IMR-90 (cell line): Measurements from ENCODE around the gene FGF12. TPM values are rescaled to one million over a fixed set of nuclear protein-coding genes. Genes with fewer than 3 reads are reported as not detected.

ENCODE experiments used
- ATAC-seq: fragments of 200-7000 bp; cut with Tn5 transposase; 2 replicates; pipeline ENCODE4 v1.9.1; 2020; ENCODE audit warnings: low read depth, mild to moderate bottlenecking, moderate library complexity
- BruUV-seq: library from RNA; stranded (reverse); fragments of 400-500 nt; replicated peaks from 2 replicates; lab custom pipeline; 2021; lab: Mats Ljungman, UMichigan
- CTCF ChIA-PET: fragments of 300-600 bp; formaldehyde crosslinking; extraction: SDS; loops from one replicate; lab custom pipeline; 2021; ENCODE audit warnings: antibody characterized with exemption; lab: Yijun Ruan, JAX
- POLR2A ChIA-PET: fragments of 300-600 bp; sonication (Branson Sonifier 250); formaldehyde crosslinking; loops from one replicate; lab custom pipeline; 2022; ENCODE audit warnings: antibody characterized with exemption; ENCODE audit not compliant: unreplicated experiment; lab: Charles Lee
- DNase-seq: peaks from one replicate; pipeline ENCODE4 v3.0.0; 2013
- H2AFZ ChIP-seq: replicated peaks from 2 replicates; pipeline ENCODE3; 2013; ENCODE audit warnings: low read length, mild to moderate bottlenecking; ENCODE audit not compliant: poor library complexity
- H2AK5ac ChIP-seq: 2 replicates; pipeline ENCODE4 v1.6.1; 2013; ENCODE audit warnings: low read depth, low read length, inconsistent platforms
- H2AK9ac ChIP-seq: replicated peaks from 2 replicates; pipeline ENCODE3; 2013; ENCODE audit warnings: mild to moderate bottlenecking, low read depth, low read length, moderate library complexity; ENCODE audit not compliant: poor library complexity
- H2BK120ac ChIP-seq: 2 replicates; pipeline ENCODE4 v1.6.1; 2013; ENCODE audit warnings: low read depth, low read length, inconsistent platforms
- H2BK15ac ChIP-seq: 3 replicates; pipeline ENCODE4 v1.6.1; 2013; ENCODE audit warnings: low read depth, low read length, inconsistent platforms
- H2BK20ac ChIP-seq: 2 replicates; pipeline ENCODE4 v1.6.1; 2013; ENCODE audit warnings: low read depth, mild to moderate bottlenecking, inconsistent platforms, low read length, moderate library complexity
- H2BK5ac ChIP-seq: 2 replicates; pipeline ENCODE4 v1.6.1; 2013; ENCODE audit warnings: mild to moderate bottlenecking, low read depth, low read length, inconsistent platforms; ENCODE audit not compliant: poor library complexity, severe bottlenecking
- H3K14ac ChIP-seq: replicated peaks from 2 replicates; pipeline ENCODE4 v1.6.1; 2013; ENCODE audit warnings: low read depth, low read length, inconsistent platforms
- H3K18ac ChIP-seq: 2 replicates; pipeline ENCODE4 v1.6.1; 2013; ENCODE audit warnings: low read depth, low read length, control low read depth
- H3K23ac ChIP-seq: 2 replicates; pipeline ENCODE4 v1.6.1; 2013; ENCODE audit warnings: low read depth, low read length, inconsistent platforms
- H3K27ac ChIP-seq: 2 replicates; pipeline ENCODE4 v1.5.1; 2013; ENCODE audit warnings: mild to moderate bottlenecking, control low read depth, low read length; ENCODE audit not compliant: insufficient read depth
- H3K27me3 ChIP-seq: 2 replicates; pipeline ENCODE4 v1.6.1; 2013; ENCODE audit warnings: low read length; ENCODE audit not compliant: control insufficient read depth, insufficient read depth
- H3K36me3 ChIP-seq: 2 replicates; pipeline ENCODE4 v1.6.1; 2013; ENCODE audit warnings: low read length, mixed read lengths; ENCODE audit not compliant: control insufficient read depth, insufficient read depth
- H3K4ac ChIP-seq: 2 replicates; pipeline ENCODE4 v1.6.1; 2013; ENCODE audit warnings: low read depth, low read length, inconsistent platforms
- H3K4me1 ChIP-seq: 2 replicates; pipeline ENCODE4 v1.6.1; 2013; ENCODE audit warnings: low read length, mixed read lengths; ENCODE audit not compliant: control insufficient read depth, insufficient read depth
- H3K4me2 ChIP-seq: 2 replicates; pipeline ENCODE4 v1.6.1; 2013; ENCODE audit warnings: low read depth, mild to moderate bottlenecking, control low read depth, low read length, moderate library complexity
- H3K4me3 ChIP-seq: 2 replicates; pipeline ENCODE4 v1.5.1; 2013; ENCODE audit warnings: low read depth, mild to moderate bottlenecking, control low read depth, low read length, moderate library complexity; ENCODE audit not compliant: insufficient read depth
- H3K56ac ChIP-seq: 2 replicates; pipeline ENCODE4 v1.6.1; 2013; ENCODE audit warnings: low read length, inconsistent platforms; ENCODE audit not compliant: insufficient read depth; ENCODE audit errors: extremely low read depth
- H3K79me1 ChIP-seq, 2 experiments: 2 replicates each; pipeline ENCODE4 v1.6.1; 2013; ENCODE audit warnings: low read length in 2 of 2, inconsistent platforms in 1 of 2, low read depth in 1 of 2
- H3K9ac ChIP-seq: 2 replicates; pipeline ENCODE4 v1.6.1; 2013; ENCODE audit warnings: low read depth, low read length, control low read depth
- H3K9me1 ChIP-seq: 2 replicates; pipeline ENCODE4 v1.6.1; 2013; ENCODE audit warnings: low read length, inconsistent platforms; ENCODE audit not compliant: insufficient read depth
- H3K9me3 ChIP-seq: 2 replicates; pipeline ENCODE4 v1.6.1; 2013; ENCODE audit warnings: low read length; ENCODE audit not compliant: control insufficient read depth, insufficient read depth
- H4K20me1 ChIP-seq: 2 replicates; pipeline ENCODE4 v1.6.1; 2013; ENCODE audit warnings: low read length, inconsistent platforms; ENCODE audit not compliant: insufficient read depth
- H4K5ac ChIP-seq: 2 replicates; pipeline ENCODE4 v1.6.1; 2013; ENCODE audit warnings: mild to moderate bottlenecking, low read depth, low read length, control low read depth
- H4K8ac ChIP-seq, 2 experiments: 2 replicates each; pipeline ENCODE4 v1.6.1; 2013; ENCODE audit warnings: low read depth in 2 of 2, low read length in 2 of 2, control low read depth in 1 of 2, inconsistent platforms in 1 of 2
- H4K91ac ChIP-seq: 2 replicates; pipeline ENCODE4 v1.6.1; 2013; ENCODE audit warnings: low read depth, low read length, inconsistent platforms; ENCODE audit not compliant: insufficient read depth
- CEBPB ChIP-seq: IDR thresholded peaks from 2 replicates; pipeline ENCODE4 v1.6.1; 2012; ENCODE audit warnings: low read depth, low read length, improper control_type of control experiment
- ELK1 ChIP-seq: fragments of 150-350 bp; IDR thresholded peaks from 2 replicates; pipeline ENCODE4 v1.6.1; 2016; ENCODE audit warnings: low read depth, mild to moderate bottlenecking, low read length, moderate library complexity, borderline replicate concordance
- FOS ChIP-seq: fragments of 150-350 bp; IDR thresholded peaks from 2 replicates; pipeline ENCODE4 v1.6.1; 2016; ENCODE audit warnings: low read depth, low read length
- MXI1 ChIP-seq: IDR thresholded peaks from 2 replicates; pipeline ENCODE4 v1.6.1; 2012; ENCODE audit warnings: low read depth, mild to moderate bottlenecking, low read length, moderate library complexity, borderline replicate concordance
- RAD21 ChIP-seq: IDR thresholded peaks from 2 replicates; pipeline ENCODE4 v1.6.1; 2012; ENCODE audit warnings: low read length, improper control_type of control experiment
- SMC3 ChIP-seq: fragments of 150-350 bp; IDR thresholded peaks from 2 replicates; pipeline ENCODE4 v1.6.1; 2016; ENCODE audit warnings: low read depth, mild to moderate bottlenecking, antibody characterized with exemption, low read length, moderate library complexity
- dilution Hi-C: fragments of 300-500 bp; cut with HindIII; formaldehyde crosslinking; loops from one replicate; pipeline ENCODE4 v1.14.3; 2018; ENCODE audit warnings: low sequenced_read_pairs; ENCODE audit not compliant: unreplicated experiment
- in situ Hi-C: fragments of 300-500 bp; cut with MboI; formaldehyde crosslinking; loops from 3 replicates; pipeline ENCODE4 v1.14.3; 2019; ENCODE audit warnings: low sequenced_read_pairs, inconsistent platforms, mixed read lengths
- intact Hi-C: fragments of 100-400 bp; cut with micrococcal nuclease; formaldehyde crosslinking; loops from 2 replicates; pipeline ENCODE4 v1.10.0; 2022
- polyA plus RNA-seq, 3 experiments: library from polyadenylated mRNA; depleted of rRNA; stranded (reverse); fragments of >200 nt; gene quantifications; 2 replicates each; pipeline ENCODE4 v1.2.3, GENCODE V29; 2012; ENCODE audit warnings: low replicate concordance in 1 of 3
- total RNA-seq: library from RNA; depleted of rRNA; stranded (reverse); fragments of >200 nt; gene quantifications from 2 replicates; pipeline ENCODE4 v1.2.3, GENCODE V29; 2012

Gene FGF12
- total and polyA plus RNA-seq, 2 of the 4 experiments (the other 2 are of a cell fraction) = not detected

- no TSS peak for BruUV-seq
- ATAC-seq = no peak
These were observed 559.1 kb downstream of the FGF12 start for GRCh38 chr3:192168202-192168601.

More at GRCh38 chr3:192168202-192168601, 559.1 kb downstream of the FGF12 start:
- Histone ChIP-seq H4K91ac (no peak overlapping the region), H2BK20ac (no peak overlapping the region), H2BK5ac (no peak overlapping the region), H2BK15ac (no peak overlapping the region), H3K36me3 (no peaks in the 10 kb centered on the region), H3K18ac (no peak overlapping the region), H3K9me3 (peaks cover 8% of the 10 kb centered on the region), H3K56ac (no peak overlapping the region), H2AFZ (no peak overlapping the region), H3K4me1 (no peaks in the 10 kb centered on the region), H4K20me1 (no peaks in the 10 kb centered on the region), H2BK120ac (no peak overlapping the region), H2AK5ac (no peak overlapping the region), H3K79me1 (no peaks in the 10 kb centered on the region), H3K9ac (no peak overlapping the region), H3K4me3 (no peak overlapping the region), H3K14ac (no peak overlapping the region), H4K5ac (no peak overlapping the region), H3K27ac (no peak overlapping the region), H3K4ac (no peak overlapping the region), H3K23ac (no peak overlapping the region), H3K9me1 (no peaks in the 10 kb centered on the region), H3K4me2 (no peak overlapping the region), H3K27me3 (no peaks in the 10 kb centered on the region), H2AK9ac (no peak overlapping the region), H4K8ac (no peak overlapping the region)
- TF ChIP-seq RAD21 (no peak), ELK1 (no peak), CEBPB (no peak), MXI1 (no peak), SMC3 (no peak), FOS (no peak)
- ChIA-PET CTCF (no interaction called here), POLR2A (no interaction called here)
- DNase-seq = no peak
- intact Hi-C loops = no loop called here
- dilution Hi-C loops = no loop called here
- in situ Hi-C loops = no loop called here
